Chondrocyte (in vitro differentiated cells): ENCODE measurements around the gene COPE. TPM values are rescaled to one million over a fixed set of nuclear protein-coding genes. Genes with fewer than 3 reads are reported as not detected.
A peak's percentile ranks its signal among the peaks of the same experiment; 100 is the strongest.

Experiments
- DNase-seq: peaks from one replicate; pipeline ENCODE4 v3.0.0; 2021; ENCODE audit warnings: mixed read lengths, low spot score
- H3K27ac Mint-ChIP-seq: one replicate; pipeline ENCODE4 v1.8.0; 2021; ENCODE audit warnings: mild to moderate bottlenecking, moderate library complexity, mixed read lengths; ENCODE audit not compliant: unreplicated experiment
- H3K27me3 Mint-ChIP-seq: 2 replicates; pipeline ENCODE4 v1.8.0; 2021; ENCODE audit warnings: low read depth, mixed read lengths
- H3K36me3 Mint-ChIP-seq: 2 replicates; pipeline ENCODE4 v1.8.0; 2021; ENCODE audit warnings: low read depth, mixed read lengths
- H3K4me1 Mint-ChIP-seq: 2 replicates; pipeline ENCODE4 v1.8.0; 2021; ENCODE audit warnings: low read depth, mild to moderate bottlenecking, mixed read lengths
- H3K4me3 Mint-ChIP-seq: one replicate; pipeline ENCODE4 v1.8.0; 2021; ENCODE audit warnings: mild to moderate bottlenecking, moderate library complexity, mixed read lengths; ENCODE audit not compliant: unreplicated experiment
- H3K9me3 Mint-ChIP-seq: 2 replicates; pipeline ENCODE4 v1.8.0; 2021; ENCODE audit warnings: low read depth, mixed read lengths
- CTCF ChIP-seq: fragments of 200-600 bp; sonication (generic); IDR thresholded peaks from 2 replicates; pipeline ENCODE4 v1.5.0; 2021; ENCODE audit warnings: antibody characterized with exemption, mild to moderate bottlenecking, moderate library complexity
- total RNA-seq: library from RNA; stranded (reverse); gene quantifications from 3 replicates; pipeline ENCODE4 v1.2.1, GENCODE V29; 2021

Gene COPE
- total RNA-seq, 1 donor from 2014 or later: 175 TPM

DNA sequence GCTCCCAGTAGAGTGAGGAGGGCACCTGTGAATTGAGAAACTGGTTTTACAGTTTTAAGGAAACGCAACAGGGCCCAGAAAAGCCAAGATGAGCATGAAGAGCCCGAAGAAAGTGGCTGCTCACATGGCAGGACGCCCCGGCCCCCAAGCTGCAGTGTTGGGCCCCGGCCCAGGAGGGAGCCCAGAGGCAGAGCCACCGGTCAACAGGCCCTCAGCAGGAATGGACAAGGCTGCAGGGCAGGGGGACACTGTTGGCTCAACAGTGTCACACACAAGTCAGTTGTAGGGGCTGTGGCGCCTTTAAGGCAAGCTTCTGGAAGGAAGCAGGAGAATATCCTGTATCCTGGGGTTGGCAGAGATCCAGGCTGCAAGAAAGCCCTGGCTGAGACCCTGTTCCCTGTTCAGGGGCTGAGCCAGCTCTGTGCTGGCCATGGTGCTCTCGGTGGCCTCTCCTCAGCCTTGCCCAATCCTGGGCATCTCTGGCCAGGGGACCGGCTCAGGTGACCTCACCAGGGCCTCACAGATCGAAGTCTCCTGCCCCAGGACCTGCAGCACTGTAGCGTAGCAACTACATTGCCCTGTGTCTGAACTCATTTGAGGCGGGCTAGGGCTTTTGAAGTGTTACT, 59.4 kb downstream of the COPE start:
- DNase-seq: no peak
- peaks cover 36% of the 10 kb centered on the region for H3K36me3 Mint-ChIP-seq
- H3K4me3 Mint-ChIP-seq: no peak overlapping the region
- no peak overlapping the region for H3K27ac Mint-ChIP-seq
- no peaks in the 10 kb centered on the region for H3K9me3 Mint-ChIP-seq
- H3K27me3 Mint-ChIP-seq: no peaks in the 10 kb centered on the region
- TF ChIP-seq CTCF: no peak
- no peaks in the 10 kb centered on the region for H3K4me1 Mint-ChIP-seq

GRCh38 chr19:18858906-18859646, 60.1 kb downstream of the COPE start:
- DNase-seq: no peak
- peaks cover 38% of the 10 kb centered on the region for H3K36me3 Mint-ChIP-seq
- H3K4me1 Mint-ChIP-seq: no peaks in the 10 kb centered on the region
- no peak overlapping the region for H3K4me3 Mint-ChIP-seq
- no peaks in the 10 kb centered on the region for H3K9me3 Mint-ChIP-seq
- no peak for TF ChIP-seq CTCF
- H3K27ac Mint-ChIP-seq: no peak overlapping the region
- no peaks in the 10 kb centered on the region for H3K27me3 Mint-ChIP-seq

DNA sequence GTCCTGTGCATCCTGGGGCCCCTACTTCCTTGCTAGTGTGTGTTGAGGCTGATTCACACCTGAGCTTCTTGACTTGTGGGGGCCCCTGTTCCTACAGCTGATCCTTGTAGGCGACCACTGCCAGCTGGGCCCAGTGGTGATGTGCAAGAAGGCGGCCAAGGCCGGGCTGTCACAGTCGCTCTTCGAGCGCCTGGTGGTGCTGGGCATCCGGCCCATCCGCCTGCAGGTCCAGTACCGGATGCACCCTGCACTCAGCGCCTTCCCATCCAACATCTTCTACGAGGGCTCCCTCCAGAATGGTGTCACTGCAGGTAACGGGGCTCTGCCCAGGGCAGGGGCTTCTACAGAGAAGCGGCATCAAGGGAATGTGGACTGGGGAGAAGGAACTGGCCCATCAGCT, 62.0 kb downstream of the COPE start:
- H3K36me3 Mint-ChIP-seq: peaks cover 40% of the 10 kb centered on the region

GRCh38 chr19:18856385-18857126, 62.6 kb downstream of the COPE start:
- H3K4me3 Mint-ChIP-seq: no peak overlapping the region
- peak; percentile 58 for TF ChIP-seq CTCF
- H3K36me3 Mint-ChIP-seq: peaks cover 35% of the 10 kb centered on the region
- no peaks in the 10 kb centered on the region for H3K4me1 Mint-ChIP-seq
- H3K27ac Mint-ChIP-seq: peak overlapping the region; percentile 22
- no peaks in the 10 kb centered on the region for H3K27me3 Mint-ChIP-seq
- DNase-seq: no peak
- no peaks in the 10 kb centered on the region for H3K9me3 Mint-ChIP-seq

More for the DNA sequence above, 62.0 kb downstream of the COPE start:
- no peaks in the 10 kb centered on the region for H3K9me3 Mint-ChIP-seq
- H3K27me3 Mint-ChIP-seq: no peaks in the 10 kb centered on the region
- TF ChIP-seq CTCF: no peak
- H3K27ac Mint-ChIP-seq: no peak overlapping the region
- no peak overlapping the region for H3K4me3 Mint-ChIP-seq
- no peaks in the 10 kb centered on the region for H3K4me1 Mint-ChIP-seq
- no peak for DNase-seq

DNA sequence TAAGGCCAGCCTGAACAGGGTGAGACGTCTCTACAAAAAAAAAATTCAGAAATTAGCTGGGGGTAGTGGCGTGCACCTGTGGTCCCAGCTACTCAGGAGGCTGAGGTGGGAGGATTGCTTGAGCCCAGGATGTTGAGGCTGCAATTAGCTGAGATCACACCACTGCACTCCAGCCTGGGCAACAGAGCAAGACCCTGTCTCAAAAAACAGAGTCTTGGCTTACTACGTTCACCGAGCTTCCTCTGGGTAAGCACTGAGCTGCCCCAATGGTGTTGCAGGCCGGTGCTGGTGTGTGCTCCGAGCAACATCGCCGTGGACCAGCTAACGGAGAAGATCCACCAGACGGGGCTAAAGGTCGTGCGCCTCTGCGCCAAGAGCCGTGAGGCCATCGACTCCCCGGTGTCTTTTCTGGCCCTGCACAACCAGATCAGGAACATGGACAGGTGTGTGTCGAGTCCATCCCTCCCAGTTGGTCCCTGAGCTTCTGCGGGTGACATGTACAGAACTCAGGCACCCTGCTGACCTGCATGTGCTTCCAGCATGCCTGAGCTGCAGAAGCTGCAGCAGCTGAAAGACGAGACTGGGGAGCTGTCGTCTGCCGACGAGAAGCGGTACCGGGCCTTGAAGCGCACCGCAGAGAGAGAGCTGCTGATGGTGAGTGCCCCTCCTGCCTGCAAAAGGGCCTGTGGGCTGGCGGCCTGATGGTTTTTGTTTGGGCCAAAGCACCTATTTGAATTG, 63.4 kb downstream of the COPE start:
- Mint-ChIP-seq H3K4me1 (no peaks in the 10 kb centered on the region), H3K4me3 (no peak overlapping the region), H3K36me3 (peaks cover 31% of the 10 kb centered on the region), H3K27me3 (no peaks in the 10 kb centered on the region), H3K9me3 (no peaks in the 10 kb centered on the region), H3K27ac (no peak overlapping the region)
- TF ChIP-seq CTCF: no peak
- no peak for DNase-seq
